ENCODE data around the gene PDK1.
A peak's percentile ranks its signal among the peaks of the same experiment; 100 is the strongest.
"Not testable (repeated sequence)": the region's sequence is repeated elsewhere in the genome, so short reads cannot be mapped to it uniquely, and the experiment has no call there.

Gene PDK1

GRCh38 chr2:172555522-172556283 is at the start of gene PDK1:
Gene PDK1, plus strand, starts transcription at chr2:172556090. Its CDS starts 61 bp downstream, at chr2:172556151.
- DNase-seq: peak; percentile 16 to 65

- no peak for DNase-seq
Observed at GRCh38 chr2:172507199-172507598, 48.7 kb upstream of the PDK1 start.

DNA sequence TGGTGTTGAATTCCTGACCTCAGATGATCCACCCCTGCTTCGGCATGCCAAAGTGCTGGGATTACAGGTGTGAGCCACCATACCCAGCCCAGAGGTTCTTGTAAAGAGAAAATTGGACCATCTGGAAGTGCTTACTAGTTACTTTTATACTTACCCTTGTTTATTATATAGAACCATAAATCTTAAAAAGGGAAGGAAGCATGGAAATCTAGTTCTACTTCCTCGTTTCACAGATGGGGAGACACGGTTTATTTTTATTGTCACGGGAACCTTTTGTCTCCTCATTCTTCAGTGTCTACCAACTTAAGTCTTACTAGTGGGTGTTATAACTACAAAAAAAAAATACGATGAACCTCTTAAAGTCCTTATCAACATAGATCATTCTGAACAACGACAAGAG is 45.8 kb upstream of the PDK1 start:
- no peak for DNase-seq

- no peak for DNase-seq
Observed at GRCh38 chr2:172510548-172510947, 45.3 kb upstream of the PDK1 start.

DNA sequence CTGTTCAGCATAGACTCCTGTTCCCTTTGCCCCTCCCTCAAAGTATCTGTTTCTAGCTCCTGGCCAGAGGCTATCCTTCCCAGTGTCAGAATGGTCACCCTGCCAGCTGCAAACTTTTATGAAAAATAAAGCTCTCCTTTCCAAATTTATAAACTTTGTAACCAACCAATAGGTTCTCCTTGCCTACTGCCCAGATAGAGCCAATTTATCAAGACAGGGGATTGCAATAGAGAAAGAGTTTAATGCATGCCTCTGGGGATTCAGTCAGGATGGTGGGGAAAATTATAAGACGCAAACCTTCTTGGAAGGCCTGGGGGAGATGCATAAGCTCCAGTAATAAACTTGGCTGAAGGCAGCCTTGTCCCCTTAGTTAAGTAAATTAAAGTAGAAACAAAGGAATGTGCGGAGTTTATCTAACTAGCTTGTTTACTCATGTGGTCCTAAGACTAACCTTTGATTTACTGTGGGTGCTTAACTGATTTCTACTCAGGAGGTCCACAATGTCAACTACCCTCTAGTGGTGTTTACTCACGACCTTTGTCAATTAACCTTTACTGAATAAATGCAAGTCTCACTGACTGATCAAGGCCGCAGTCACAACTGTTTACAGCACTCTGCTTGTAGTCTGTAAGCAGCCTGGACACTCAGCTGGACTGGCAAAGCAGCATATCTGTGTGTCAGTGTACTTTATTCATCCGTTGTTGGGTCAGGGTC is 42.9 kb upstream of the PDK1 start:
- no peak for DNase-seq

DNA sequence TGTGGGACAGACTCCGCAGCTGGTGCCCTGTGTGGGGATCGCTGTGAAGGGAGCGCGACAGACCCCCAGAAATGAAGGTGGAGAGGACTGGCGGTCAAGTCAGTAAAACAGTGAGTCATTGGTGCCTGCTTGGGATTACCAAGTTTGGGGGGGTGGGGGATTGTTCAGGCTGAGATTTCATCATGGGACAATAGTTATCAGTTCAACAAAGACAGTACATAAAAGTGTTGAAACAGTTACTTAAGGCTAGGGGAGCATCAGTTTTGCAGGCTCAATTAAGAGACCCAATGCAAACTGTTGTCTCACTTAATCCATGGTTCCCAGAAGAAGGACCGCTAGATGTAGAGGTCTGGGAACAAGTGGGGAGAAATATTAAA is 42.4 kb upstream of the PDK1 start:
- DNase-seq: no peak

DNA sequence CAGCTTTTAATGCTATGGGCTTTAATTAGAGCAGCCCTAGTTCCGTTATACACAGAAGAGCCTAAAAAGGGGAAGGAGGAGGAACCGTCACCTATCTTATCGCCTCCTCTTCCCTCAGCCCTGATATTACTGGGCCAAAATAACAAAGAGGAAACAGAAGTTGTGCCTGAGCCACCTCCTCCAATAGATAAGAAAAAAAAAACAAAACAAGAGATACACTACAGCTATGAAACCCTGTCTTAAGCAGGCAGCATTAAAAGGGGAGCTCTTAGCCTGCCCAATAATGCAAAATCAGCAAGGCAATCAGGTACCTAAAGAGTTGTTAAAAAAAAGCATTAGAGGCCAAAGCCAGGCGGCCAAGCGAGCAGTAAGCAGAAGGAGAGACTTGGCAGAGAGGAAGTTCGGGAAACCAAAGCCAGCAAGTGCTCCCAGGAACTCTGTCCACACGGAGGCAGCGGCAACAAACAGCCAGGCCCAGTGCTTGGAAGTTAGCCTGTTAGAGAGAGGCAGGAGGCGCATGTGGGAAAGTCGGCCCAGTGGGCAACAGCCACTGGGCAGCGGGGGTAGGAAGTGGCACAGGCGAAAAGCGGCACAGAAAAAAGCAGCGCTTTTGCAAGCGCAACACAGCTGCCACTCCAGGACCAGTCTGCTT is 41.8 kb upstream of the PDK1 start:
- no peak for DNase-seq

DNA sequence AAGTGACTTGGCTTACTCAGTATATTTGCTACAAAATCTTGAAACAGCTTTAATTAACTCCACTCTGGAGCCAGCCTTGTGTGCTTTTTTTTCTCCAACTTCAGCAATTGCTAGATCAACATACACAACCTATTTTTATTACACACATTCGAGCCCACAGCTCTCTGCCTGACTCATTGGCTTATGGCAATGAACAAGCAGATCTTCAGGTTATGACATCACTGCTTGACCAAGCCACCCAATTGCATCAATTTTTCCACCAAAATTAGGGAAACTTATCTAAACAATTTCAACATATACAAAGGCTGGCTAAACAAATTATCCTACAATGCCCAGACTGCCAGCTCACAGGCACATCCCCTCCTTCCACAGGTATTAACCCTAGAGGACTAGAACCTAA is 39.6 kb upstream of the PDK1 start:
- no peak for DNase-seq

DNA sequence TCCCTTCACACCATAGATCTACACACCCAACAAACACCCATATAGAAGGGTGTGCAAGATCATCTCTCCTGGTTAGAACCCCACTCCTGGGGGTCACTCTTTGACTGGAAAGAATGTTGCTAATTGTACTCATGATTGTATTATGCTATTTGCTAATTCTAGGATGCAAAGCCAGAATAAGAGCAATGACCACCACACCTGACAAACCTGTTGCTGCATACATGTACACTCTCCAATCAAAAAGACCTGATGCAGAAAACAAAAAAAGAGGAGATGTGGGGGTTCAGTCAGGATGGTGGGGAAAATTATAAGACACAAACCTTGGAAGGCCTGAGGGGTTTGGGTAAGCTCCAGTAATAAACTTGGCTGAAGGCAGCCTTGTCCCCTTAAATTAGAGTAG is 36.9 kb upstream of the PDK1 start:
- no peak for DNase-seq

- DNase-seq: no peak
Observed at GRCh38 chr2:172525601-172526000, 30.3 kb upstream of the PDK1 start.

DNA sequence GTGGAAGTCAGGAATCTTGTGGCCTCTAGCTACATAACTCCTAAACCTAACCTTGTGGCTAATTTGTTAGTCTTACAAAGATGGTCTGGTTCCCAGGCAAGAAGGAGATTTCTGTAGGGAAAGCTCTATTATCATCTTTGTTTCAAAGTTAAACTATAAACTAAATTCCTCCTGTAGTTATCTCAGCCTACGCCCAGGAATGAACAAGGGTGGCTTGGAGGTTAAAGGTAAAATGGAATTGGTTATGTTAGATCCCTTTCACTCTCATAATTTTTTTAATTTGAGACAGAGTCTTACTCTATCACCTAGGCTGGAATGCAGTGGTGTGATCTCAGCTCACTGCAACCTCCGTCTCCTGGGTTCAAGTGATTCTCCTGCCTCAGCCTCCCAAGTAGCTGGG is 24.6 kb upstream of the PDK1 start:
- no peak for DNase-seq

DNA sequence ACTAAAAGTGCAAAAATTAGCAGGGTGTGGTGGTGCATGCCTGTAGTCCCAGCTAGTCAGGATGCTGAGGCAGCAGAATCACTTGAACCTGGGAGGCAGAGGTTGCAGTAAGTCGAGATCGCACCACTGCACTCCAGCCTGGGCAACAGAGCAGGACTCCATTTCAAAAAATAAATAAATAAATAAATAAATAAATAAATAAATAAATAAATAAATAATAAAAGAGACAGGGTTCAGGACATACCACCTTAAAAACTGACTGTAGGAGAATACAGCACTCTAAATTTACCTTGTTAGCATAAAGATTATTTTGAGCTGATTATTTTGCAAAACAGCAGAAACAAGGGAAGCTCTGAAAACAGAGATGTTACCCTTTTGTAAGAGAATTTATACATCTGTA is 23.4 kb upstream of the PDK1 start:
- not testable (repeated sequence) for DNase-seq

GRCh38 chr2:172533687-172534086 is 22.2 kb upstream of the PDK1 start:
- no peak for DNase-seq

GRCh38 chr2:172535119-172535518 is 20.8 kb upstream of the PDK1 start:
- no peak for DNase-seq

- not testable (repeated sequence) for DNase-seq
Observed at GRCh38 chr2:172537851-172538250, 18.0 kb upstream of the PDK1 start.

GRCh38 chr2:172539767-172540166 is 16.1 kb upstream of the PDK1 start:
- no peak for DNase-seq

DNA sequence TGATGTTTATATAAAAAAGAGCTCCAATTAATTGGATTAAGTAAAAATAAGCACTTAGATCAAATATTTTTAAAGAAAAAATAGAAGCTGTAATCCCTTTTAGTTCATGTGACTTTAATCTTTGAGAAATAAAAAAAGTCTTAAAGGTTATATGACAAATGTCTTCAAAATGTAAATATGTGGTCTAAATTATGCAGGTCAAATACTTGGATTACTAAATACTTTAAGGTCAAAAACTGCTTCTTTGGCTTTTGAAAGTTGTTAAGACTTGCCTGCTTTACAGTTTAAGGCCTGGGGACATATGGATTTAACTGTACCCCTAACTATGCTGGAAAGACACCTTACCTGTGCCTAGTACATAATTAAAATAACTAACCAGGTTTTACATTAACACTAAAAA is 15.5 kb upstream of the PDK1 start:
- DNase-seq: no peak

GRCh38 chr2:172545408-172546075 is 10.3 kb upstream of the PDK1 start:
- DNase-seq: no peak

DNA sequence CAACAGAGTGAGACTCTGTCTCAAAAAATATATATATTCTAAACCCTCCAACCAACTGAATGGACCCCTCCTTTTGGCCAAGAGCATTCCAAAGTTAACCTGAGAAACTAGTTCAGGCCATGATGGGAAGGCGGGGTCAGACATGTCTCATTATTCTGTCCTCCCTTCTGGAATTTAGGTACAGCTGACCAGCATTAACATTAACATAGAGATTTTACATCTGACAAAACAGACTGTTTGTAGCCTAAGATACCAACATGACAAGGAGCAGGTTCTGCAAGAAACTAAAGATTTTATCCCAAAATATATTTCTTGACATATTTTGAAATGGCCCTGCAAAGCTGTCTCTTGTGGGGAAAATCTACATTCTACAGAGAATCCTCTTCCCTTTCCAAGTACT is 6.8 kb upstream of the PDK1 start:
- no peak for DNase-seq

GRCh38 chr2:172549802-172550201 is 6.1 kb upstream of the PDK1 start:
- not testable (repeated sequence) for DNase-seq

- DNase-seq: no peak
Observed at GRCh38 chr2:172550419-172550818, 5.5 kb upstream of the PDK1 start.

DNA sequence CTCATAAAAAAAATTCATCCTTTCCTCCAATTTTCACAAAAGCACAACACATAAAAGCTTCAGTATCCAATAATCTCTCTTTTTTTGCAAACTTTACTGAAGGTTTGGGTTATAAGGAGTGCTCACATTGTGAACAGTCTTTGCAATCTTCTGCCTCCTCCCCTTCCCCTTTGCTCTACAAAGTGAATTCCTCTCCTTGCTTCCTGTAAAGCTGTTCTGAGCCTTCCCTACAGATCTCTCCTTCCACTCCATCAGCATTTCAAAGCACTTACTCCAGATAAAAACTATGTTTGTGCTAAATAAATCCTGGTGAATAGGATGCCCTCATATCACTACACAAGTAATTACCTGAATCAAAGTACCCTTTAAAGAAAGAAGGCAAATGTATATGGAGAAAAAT is 4.6 kb upstream of the PDK1 start:
- no peak for DNase-seq

GRCh38 chr2:172552547-172553291 is 3.2 kb upstream of the PDK1 start:
- no peak for DNase-seq

Measured in cerebellar nuclear complex (tissue), 1 donor.